ENCODE data around the gene PSAT1. TPM values are rescaled to one million over a fixed set of nuclear protein-coding genes. Genes with fewer than 3 reads are reported as not detected.

The PSAT1 gene
- total RNA-seq, 1 experiment from 2014 or later, result 112 TPM

DNA sequence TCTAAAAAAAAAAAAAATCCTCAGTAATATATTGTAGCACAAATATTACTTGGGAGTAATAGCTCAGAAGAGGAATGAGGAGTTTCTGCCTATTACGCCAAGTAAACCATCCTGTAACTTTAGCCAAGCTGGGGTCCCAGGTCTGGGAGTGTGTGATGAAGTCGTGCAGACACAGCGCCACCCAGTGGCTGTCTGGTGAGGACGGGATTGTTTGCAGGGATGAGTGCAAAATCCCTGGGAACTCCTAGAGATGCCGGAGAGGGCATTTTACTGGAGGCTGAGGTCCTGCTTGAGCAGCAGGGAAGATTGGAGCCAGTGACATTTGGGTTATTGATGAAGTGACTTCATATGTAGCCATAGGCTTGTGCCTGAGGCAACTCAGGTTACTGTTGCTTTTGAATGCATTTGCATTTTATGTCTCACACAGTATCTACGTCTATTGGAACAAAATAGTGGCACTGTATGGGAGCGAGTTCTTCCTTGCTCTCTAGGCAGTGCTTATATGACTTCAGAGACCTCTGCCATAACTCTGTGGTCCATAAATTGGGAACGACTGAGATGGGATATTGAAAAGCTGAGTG lies 72.8 kb downstream of the PSAT1 start:
- no peaks in the 10 kb centered on the region for H3K9me3 Mint-ChIP-seq (ENCODE audit: unreplicated experiment)
- no TSS peak for BruUV-seq (replicated peaks)
- TF ChIP-seq, protein P1, sequence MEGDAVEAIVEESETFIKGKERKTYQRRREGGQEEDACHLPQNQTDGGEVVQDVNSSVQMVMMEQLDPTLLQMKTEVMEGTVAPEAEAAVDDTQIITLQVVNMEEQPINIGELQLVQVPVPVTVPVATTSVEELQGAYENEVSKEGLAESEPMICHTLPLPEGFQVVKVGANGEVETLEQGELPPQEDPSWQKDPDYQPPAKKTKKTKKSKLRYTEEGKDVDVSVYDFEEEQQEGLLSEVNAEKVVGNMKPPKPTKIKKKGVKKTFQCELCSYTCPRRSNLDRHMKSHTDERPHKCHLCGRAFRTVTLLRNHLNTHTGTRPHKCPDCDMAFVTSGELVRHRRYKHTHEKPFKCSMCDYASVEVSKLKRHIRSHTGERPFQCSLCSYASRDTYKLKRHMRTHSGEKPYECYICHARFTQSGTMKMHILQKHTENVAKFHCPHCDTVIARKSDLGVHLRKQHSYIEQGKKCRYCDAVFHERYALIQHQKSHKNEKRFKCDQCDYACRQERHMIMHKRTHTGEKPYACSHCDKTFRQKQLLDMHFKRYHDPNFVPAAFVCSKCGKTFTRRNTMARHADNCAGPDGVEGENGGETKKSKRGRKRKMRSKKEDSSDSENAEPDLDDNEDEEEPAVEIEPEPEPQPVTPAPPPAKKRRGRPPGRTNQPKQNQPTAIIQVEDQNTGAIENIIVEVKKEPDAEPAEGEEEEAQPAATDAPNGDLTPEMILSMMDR (IDR thresholded peaks at IDR 0.05; ENCODE audit: insufficient read depth in 1 of 2, low read depth in 1 of 2, low read length in 1 of 2, severe bottlenecking in 1 of 2, unreplicated experiment in 1 of 2), result peak in 1 of 2 experiments; percentile 52
- intact Hi-C loops (cut with micrococcal nuclease; ENCODE audit: unreplicated experiment), result loop anchor here (1.0 kb wide), 1 partner anchor 108 kb away; no protein-coding TSS in a partner anchor
- H3K4me1 Mint-ChIP-seq (ENCODE audit: low read depth, unreplicated experiment), result no peaks in the 10 kb centered on the region
- H3K27me3 ChIP-seq (replicated peaks; ENCODE audit: control insufficient read depth, insufficient read depth, low read length), result no peaks in the 10 kb centered on the region
- ChIA-PET CTCF (interaction anchor here (0.5 kb wide), 1 partner anchor 66 kb away, joined by 4 read pairs; no protein-coding TSS in a partner anchor), POLR2A (no interaction called here)
- H3K36me3 ChIP-seq (ENCODE audit: control insufficient read depth, insufficient read depth, low read length), result no peaks in the 10 kb centered on the region
- no peaks in the 10 kb centered on the region for H3K9me3 ChIP-seq
- DNase-seq, result peak; percentile 32 to 44
- no peak overlapping the region for H3K4me3 Mint-ChIP-seq (ENCODE audit: unreplicated experiment)
- H3K27me3 Mint-ChIP-seq (ENCODE audit: insufficient read depth, unreplicated experiment), result no peaks in the 10 kb centered on the region
- no peaks in the 10 kb centered on the region for H3K4me1 ChIP-seq
- H3K27ac Mint-ChIP-seq (ENCODE audit: unreplicated experiment), result no peak overlapping the region
- no peaks in the 10 kb centered on the region for H3K36me3 Mint-ChIP-seq (ENCODE audit: insufficient read depth, unreplicated experiment)
- no peak overlapping the region for H3K4me3 ChIP-seq (ENCODE audit: low read depth, low read length)

DNA sequence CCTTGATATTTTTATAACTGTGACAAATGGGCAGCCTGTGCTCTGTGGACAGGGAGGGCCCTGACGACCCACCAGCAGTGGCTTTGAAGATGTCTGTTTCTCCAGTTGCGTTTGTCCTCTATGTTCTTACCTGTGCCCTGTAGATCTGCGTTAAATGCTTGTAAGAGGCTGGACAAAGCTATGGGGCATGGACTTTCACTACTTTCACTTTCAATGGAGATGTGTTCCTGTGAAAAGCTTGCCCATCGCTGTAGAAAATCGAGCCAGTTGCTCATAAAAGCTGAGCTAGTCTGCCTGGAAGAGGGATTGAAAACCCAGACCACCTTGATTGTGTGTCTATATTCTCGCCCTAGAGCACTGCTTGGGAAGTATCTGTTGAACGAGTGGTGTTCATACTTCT lies 74.1 kb downstream of the PSAT1 start:
- CTCF ChIA-PET, result no interaction called here

DNA sequence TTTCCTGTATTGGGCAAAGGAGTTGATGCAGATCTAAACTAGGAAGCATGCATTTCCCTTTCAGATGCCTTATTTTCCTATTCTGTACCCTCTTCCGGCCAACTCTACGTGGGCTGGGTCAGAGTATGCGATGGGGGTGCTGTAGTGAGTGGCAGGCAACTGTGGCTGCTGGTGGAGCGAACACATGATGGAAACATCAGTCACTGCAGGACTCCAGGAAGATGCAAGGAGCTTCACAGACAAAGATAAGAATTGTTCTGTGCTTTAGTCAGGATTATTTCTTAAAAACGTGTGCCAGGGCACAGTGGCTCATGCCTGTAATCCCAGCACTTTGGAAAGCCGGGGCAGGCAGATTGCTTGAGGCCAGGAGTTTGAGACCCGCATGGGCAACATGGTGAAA lies 75.1 kb downstream of the PSAT1 start:
- H3K9me3 ChIP-seq, result no peaks in the 10 kb centered on the region
- POLR2A ChIA-PET, result no interaction called here
- BruUV-seq (replicated peaks), result no TSS peak
- Mint-ChIP-seq H3K27ac (ENCODE audit: unreplicated experiment) (no peak overlapping the region), H3K4me1 (ENCODE audit: low read depth, unreplicated experiment) (no peaks in the 10 kb centered on the region), H3K9me3 (ENCODE audit: unreplicated experiment) (no peaks in the 10 kb centered on the region), H3K4me3 (ENCODE audit: unreplicated experiment) (no peak overlapping the region), H3K36me3 (ENCODE audit: insufficient read depth, unreplicated experiment) (no peaks in the 10 kb centered on the region), H3K27me3 (ENCODE audit: insufficient read depth, unreplicated experiment) (no peaks in the 10 kb centered on the region)
- intact Hi-C loops (cut with micrococcal nuclease; ENCODE audit: unreplicated experiment), result no loop called here
- H3K36me3 ChIP-seq (ENCODE audit: control insufficient read depth, insufficient read depth, low read length), result no peaks in the 10 kb centered on the region
- CTCF ChIA-PET, result no interaction called here
- no peak for DNase-seq
- no peaks in the 10 kb centered on the region for H3K4me1 ChIP-seq
- no peaks in the 10 kb centered on the region for H3K27me3 ChIP-seq (replicated peaks; ENCODE audit: control insufficient read depth, insufficient read depth, low read length)
- H3K4me3 ChIP-seq (ENCODE audit: low read depth, low read length), result no peak overlapping the region
- TF ChIP-seq, protein P1 (IDR thresholded peaks at IDR 0.05; ENCODE audit: insufficient read depth in 1 of 2, low read depth in 1 of 2, low read length in 1 of 2, severe bottlenecking in 1 of 2, unreplicated experiment in 1 of 2), result no peak

More for the DNA sequence above, 74.1 kb downstream of the PSAT1 start:
- Mint-ChIP-seq H3K27me3 (ENCODE audit: insufficient read depth, unreplicated experiment) (no peaks in the 10 kb centered on the region), H3K9me3 (ENCODE audit: unreplicated experiment) (no peaks in the 10 kb centered on the region), H3K36me3 (ENCODE audit: insufficient read depth, unreplicated experiment) (no peaks in the 10 kb centered on the region), H3K4me3 (ENCODE audit: unreplicated experiment) (no peak overlapping the region), H3K4me1 (ENCODE audit: low read depth, unreplicated experiment) (no peaks in the 10 kb centered on the region), H3K27ac (ENCODE audit: unreplicated experiment) (no peak overlapping the region)
- H3K36me3 ChIP-seq (ENCODE audit: control insufficient read depth, insufficient read depth, low read length), result no peaks in the 10 kb centered on the region
- POLR2A ChIA-PET, result interaction anchor here (0.6 kb wide), 1 partner anchor 25 kb away, joined by 4 read pairs; no protein-coding TSS in a partner anchor
- TF ChIP-seq, protein P1 (IDR thresholded peaks at IDR 0.05; ENCODE audit: insufficient read depth in 1 of 2, low read depth in 1 of 2, low read length in 1 of 2, severe bottlenecking in 1 of 2, unreplicated experiment in 1 of 2), result no peak
- H3K9me3 ChIP-seq, result no peaks in the 10 kb centered on the region
- no TSS peak for BruUV-seq (replicated peaks)
- H3K4me3 ChIP-seq (ENCODE audit: low read depth, low read length), result no peak overlapping the region
- intact Hi-C loops (cut with micrococcal nuclease; ENCODE audit: unreplicated experiment), result no loop called here
- no peaks in the 10 kb centered on the region for H3K4me1 ChIP-seq
- no peaks in the 10 kb centered on the region for H3K27me3 ChIP-seq (replicated peaks; ENCODE audit: control insufficient read depth, insufficient read depth, low read length)
- DNase-seq, result no peak

Other genes with a start within 250 kb of the PSAT1 start
- 10.1 and 11.2 TPM in 2 replicates for gene CEP78, start 61.0 kb upstream of the PSAT1 start, total RNA-seq (2022)

Measured in Caco-2 (cell line).